H1 (cell line): Measurements from ENCODE around the gene PCYT2. TPM values are rescaled to one million over a fixed set of nuclear protein-coding genes. Genes with fewer than 3 reads are reported as not detected.

Experiments
- CTCF ChIA-PET: fragments of 300-600 bp; sonication (Branson Sonifier 250); formaldehyde crosslinking; loops from one replicate; lab custom pipeline; 2021; ENCODE audit not compliant: partially characterized antibody; lab: Charles Lee
- POLR2A ChIA-PET: fragments of 300-600 bp; sonication (Branson Sonifier 250); formaldehyde crosslinking; loops from one replicate; lab custom pipeline; 2021; ENCODE audit warnings: inconsistent platforms; ENCODE audit not compliant: partially characterized antibody; lab: Charles Lee
- DNase-seq, 2 experiments: peaks; one replicate each; pipeline versions ENCODE4 v3.0.0 to v3.0.0-alpha.2; 2010 to 2022; ENCODE audit warnings: low spot score in 2 of 2, low read depth in 1 of 2, mixed read lengths in 1 of 2
- FAIRE-seq: peaks from 2 replicates; lab custom pipeline; 2011; peaks lifted over from hg19 to GRCh38; lab: Jason Lieb, UNC
- H2AFZ ChIP-seq: 2 replicates; pipeline ENCODE4 v1.8.1; 2012; ENCODE audit warnings: low read length, inconsistent platforms
- H2AK5ac ChIP-seq: 2 replicates; pipeline ENCODE4 v1.6.1; 2013; ENCODE audit warnings: low read depth, low read length
- H2BK120ac ChIP-seq: replicated peaks from 2 replicates; pipeline ENCODE3; 2013; ENCODE audit warnings: low read depth, low read length, inconsistent platforms
- H2BK12ac ChIP-seq: 2 replicates; pipeline ENCODE4 v1.6.1; 2013; ENCODE audit warnings: low read depth, low read length
- H2BK15ac ChIP-seq: 2 replicates; pipeline ENCODE4 v1.6.1; 2013; ENCODE audit warnings: low read length
- H2BK20ac ChIP-seq: 2 replicates; pipeline ENCODE4 v1.6.1; 2013; ENCODE audit warnings: low read length
- H2BK5ac ChIP-seq: 2 replicates; pipeline ENCODE4 v1.6.1; 2013; ENCODE audit warnings: low read depth, low read length
- H3K14ac ChIP-seq: 2 replicates; pipeline ENCODE4 v1.6.1; 2013; ENCODE audit warnings: inconsistent platforms; ENCODE audit not compliant: insufficient read length
- H3K18ac ChIP-seq: 2 replicates; pipeline ENCODE4 v1.6.1; 2013; ENCODE audit warnings: low read length; ENCODE audit errors: extremely low read depth
- H3K23ac ChIP-seq: 2 replicates; pipeline ENCODE4 v1.6.1; 2013; ENCODE audit warnings: inconsistent platforms; ENCODE audit not compliant: insufficient read length
- H3K23me2 ChIP-seq: 2 replicates; pipeline ENCODE4 v1.6.1; 2013; ENCODE audit warnings: low read depth, low read length
- H3K27ac ChIP-seq: 2 replicates; pipeline ENCODE4 v1.6.1; 2011; ENCODE audit warnings: low read depth, low read length, inconsistent platforms
- H3K27me3 ChIP-seq, 4 experiments: replicated peaks in 1 of 4; 1 replicate in 1 of 4; 2 replicates in 3 of 4; pipeline versions ENCODE4 v1.6.1 to v1.8.1; 2011 to 2013; ENCODE audit warnings: low read length in 3 of 4, mild to moderate bottlenecking in 3 of 4, inconsistent platforms in 2 of 4, mixed read lengths in 2 of 4, moderate library complexity in 1 of 4; ENCODE audit not compliant: control insufficient read depth in 3 of 4, insufficient read depth in 3 of 4; ENCODE audit errors: extremely low read depth in 1 of 4
- H3K36me3 ChIP-seq, 4 experiments: 2 replicates each; pipeline versions ENCODE4 v1.6.1 to v1.8.1; 2011 to 2013; ENCODE audit warnings: mild to moderate bottlenecking in 4 of 4, low read length in 3 of 4, moderate library complexity in 2 of 4, control low read depth in 1 of 4, inconsistent platforms in 1 of 4; ENCODE audit not compliant: insufficient read depth in 4 of 4, control insufficient read depth in 2 of 4
- H3K4ac ChIP-seq: replicated peaks from 2 replicates; pipeline ENCODE3; 2013; ENCODE audit warnings: low read length, low read depth, mixed read lengths, inconsistent platforms; ENCODE audit not compliant: insufficient read length
- H3K4me1 ChIP-seq, 4 experiments: replicated peaks in 1 of 4; 1 replicate in 1 of 4; 2 replicates in 3 of 4; pipeline versions ENCODE4 v1.6.1 to v1.8.1; 2011 to 2013; ENCODE audit warnings: low read length in 3 of 4, inconsistent platforms in 2 of 4, mixed read lengths in 1 of 4; ENCODE audit not compliant: insufficient read depth in 4 of 4, control insufficient read depth in 3 of 4
- H3K4me2 ChIP-seq, 2 experiments: 2 replicates each; pipeline versions ENCODE4 v1.6.1 to v1.8.1; 2011 to 2013; ENCODE audit warnings: low read depth in 2 of 2, low read length in 2 of 2, control low read depth in 1 of 2, inconsistent platforms in 1 of 2, mild to moderate bottlenecking in 1 of 2; ENCODE audit not compliant: insufficient read depth in 1 of 2
- H3K4me3 ChIP-seq, 4 experiments: fragments of 200-600, 300-600 bp in 1 of 4; sonication (generic), shearing (Covaris generic), sonication (Bioruptor Twin) in 1 of 4; 2 replicates each; pipeline versions ENCODE4 v1.5.1 to v1.8.1; 2011 to 2016; ENCODE audit warnings: low read length in 4 of 4, low read depth in 3 of 4, control low read depth in 2 of 4, inconsistent platforms in 2 of 4, mild to moderate bottlenecking in 2 of 4, mixed read lengths in 1 of 4, moderate library complexity in 1 of 4; ENCODE audit not compliant: insufficient read depth in 2 of 4; ENCODE audit errors: extremely low read depth in 1 of 4
- H3K56ac ChIP-seq: replicated peaks from 2 replicates; pipeline ENCODE3; 2013; ENCODE audit warnings: low read depth, mild to moderate bottlenecking, mixed read lengths, low read length, inconsistent platforms; ENCODE audit not compliant: insufficient read length
- H3K79me1 ChIP-seq: 2 replicates; pipeline ENCODE4 v1.6.1; 2013; ENCODE audit warnings: low read depth, low read length, control low read depth
- H3K79me2 ChIP-seq, 2 experiments: 2 replicates each; pipeline versions ENCODE4 v1.6.1 to v1.8.1; 2012 to 2013; ENCODE audit warnings: low read length in 2 of 2, mild to moderate bottlenecking in 2 of 2, inconsistent platforms in 1 of 2; ENCODE audit not compliant: insufficient read depth in 2 of 2, control insufficient read depth in 1 of 2
- H3K9ac ChIP-seq, 4 experiments: replicated peaks in 1 of 4; 1 replicate in 1 of 4; 2 replicates in 3 of 4; pipeline versions ENCODE4 v1.6.1 to v1.8.1; 2011 to 2013; ENCODE audit warnings: low read depth in 3 of 4, low read length in 3 of 4, control low read depth in 2 of 4, mild to moderate bottlenecking in 2 of 4, moderate library complexity in 2 of 4, inconsistent platforms in 1 of 4; ENCODE audit errors: extremely low read depth in 1 of 4
- H3K9me3 ChIP-seq, 2 experiments: 2 replicates each; pipeline versions ENCODE4 v1.6.1 to v1.8.1; 2012 to 2013; ENCODE audit warnings: mild to moderate bottlenecking in 2 of 2, moderate library complexity in 2 of 2, control low read depth in 1 of 2, inconsistent platforms in 1 of 2, low read depth in 1 of 2, low read length in 1 of 2, mixed read lengths in 1 of 2; ENCODE audit not compliant: insufficient read depth in 2 of 2
- H4K20me1 ChIP-seq, 2 experiments: replicated peaks in 1 of 2; 2 replicates each; pipeline versions ENCODE3 to v1.8.1; 2011 to 2013; ENCODE audit warnings: inconsistent platforms in 2 of 2, low read length in 2 of 2, mild to moderate bottlenecking in 1 of 2; ENCODE audit not compliant: insufficient read depth in 2 of 2, control insufficient read depth in 1 of 2
- H4K5ac ChIP-seq: 2 replicates; pipeline ENCODE4 v1.6.1; 2013; ENCODE audit warnings: low read length, low read depth, mixed read lengths, inconsistent platforms; ENCODE audit not compliant: insufficient read length
- H4K8ac ChIP-seq: 2 replicates; pipeline ENCODE4 v1.8.0; 2013; ENCODE audit warnings: mild to moderate bottlenecking, moderate library complexity, low read length, inconsistent platforms; ENCODE audit not compliant: insufficient read depth; ENCODE audit errors: extremely low read depth
- H4K91ac ChIP-seq: replicated peaks from 2 replicates; pipeline ENCODE3; 2013; ENCODE audit warnings: low read length, mixed read lengths, inconsistent platforms; ENCODE audit not compliant: insufficient read length
- SAP30 ChIP-seq: fragments of 300-600 bp; sonication (generic); IDR thresholded peaks from 2 replicates; pipeline ENCODE4 v1.7.1; 2012; ENCODE audit warnings: low read length, moderate library complexity, mild to moderate bottlenecking, inconsistent platforms; ENCODE audit not compliant: insufficient read depth, insufficient replicate concordance
- WGBS, 2 experiments: shearing (Covaris generic) in 1 of 2; methylation state at CpG; one replicate each; pipeline versions ENCODE4 v1.1.6 to v1.1.7; 2013 to 2015; ENCODE audit warnings: low lambda C conversion rate in 2 of 2, mixed read lengths in 2 of 2, inconsistent platforms in 1 of 2, low coverage in 1 of 2, missing lambda C conversion rate in 1 of 2; ENCODE audit not compliant: insufficient replicate concordance in 2 of 2, insufficient coverage in 1 of 2, insufficient read length in 1 of 2; ENCODE audit errors: extremely low coverage in 1 of 2, missing lambda C conversion rate in 1 of 2; 5-methylcytosine and 5-hydroxymethylcytosine counted together
- polyA plus RNA-seq, 7 experiments: library from polyadenylated mRNA; depleted of rRNA in 3 of 7; stranded (reverse) in 5 of 7; unstranded in 2 of 7; fragments of >200 nt in 5 of 7; fragments of 200-250 nt in 2 of 7; gene quantifications; 1 replicate in 5 of 7; 2 replicates in 1 of 7; 4 replicates in 1 of 7; pipeline versions ENCODE4 v1.2.1 to v1.2.3, GENCODE V29; 2011 to 2013; ENCODE audit warnings: missing spikeins in 2 of 7, mixed read lengths in 2 of 7
- total RNA-seq: library from RNA; stranded (reverse); fragmentation: NEBNext Ultra II Directional; extraction: Animal tissue kit (Norgen Biotek cat#: 25700); gene quantifications from 2 replicates; pipeline ENCODE4 v1.2.1, GENCODE V29; 2021

PCYT2 gene
- total and polyA plus RNA-seq, 2 of the 8 experiments (the other 6 are each of a cell fraction or from before 2014, with no cell fraction given), result 29.9 to 31.3 TPM

- Histone ChIP-seq H3K56ac (peak overlapping the region; percentile 2), H3K14ac (no peak overlapping the region), H4K91ac (peak overlapping the region; percentile 54), H3K9ac (peak overlapping the region; percentile 25 to 59 (median 46); a peak in 5 of 7 replicates), H3K27ac (no peak overlapping the region; the same call in 1 of the 2 replicates), H3K23ac (no peak overlapping the region), H3K4ac (no peak overlapping the region), H3K23me2 (peaks cover 12% of the 10 kb centered on the region; the same call in 1 of the 2 replicates), H2BK20ac (no peak overlapping the region), H2AK5ac (no peak overlapping the region), H3K4me1 (peaks cover 0 to 31% (median 21%) of the 10 kb centered on the region in 4 experiments; a peak in 6 of 7 replicates), H2AFZ (no peak overlapping the region), H3K36me3 (peaks cover 0 to 12% (median 5%) of the 10 kb centered on the region in 4 experiments; a peak in 2 of 8 replicates), H3K27me3 (no peaks in the 10 kb centered on the region), H3K79me2 (peaks cover 3 to 4% of the 10 kb centered on the region in 2 experiments; a peak in 2 of 4 replicates), H3K9me3 (no peaks in the 10 kb centered on the region), H3K4me2 (peak overlapping the region; percentile 75 to 76), H3K79me1 (peaks cover 2% of the 10 kb centered on the region; the same call in 1 of the 2 replicates), H3K4me3 (peak overlapping the region; percentile 63 to 79 (median 76)), H4K5ac (no peak overlapping the region), H4K8ac (no peak overlapping the region; the same call in 1 of the 2 replicates), H2BK5ac (no peak overlapping the region; the same call in 1 of the 2 replicates), H2BK120ac (no peak overlapping the region), H4K20me1 (peaks cover 6 to 29% of the 10 kb centered on the region in 2 experiments), H3K18ac (no peak overlapping the region; the same call in 1 of the 2 replicates), H2BK12ac (no peak overlapping the region), H2BK15ac (no peak overlapping the region)
- CTCF ChIA-PET, result interaction anchor here (0.7 to 2.9 kb wide), 43 partner anchors 9 to 206 kb away, joined by 3 to 24 read pairs (median 5); partner anchors contain the start of genes MRPL12, NPB, PCYT2 and PYCR1
- POLR2A ChIA-PET, result interaction anchor here (0.6 to 6.6 kb wide), 31 partner anchors 10 to 429 kb away, joined by 3 to 41 read pairs (median 5); partner anchors contain the start of genes ALYREF, ANAPC11, CENPX and DCXR
- FAIRE-seq (no peak), DNase-seq (peak in 1 of 2 experiments; percentile 62)
- 6% methylated on average over 43 of the region's 65 CpGs; no CpG with 5 or more reads in 1 of the 2 experiments for WGBS, 2 experiments
- peak; percentile 56 for TF ChIP-seq SAP30
Observed at GRCh38 chr17:81870131-81870980, 40.8 kb downstream of the PCYT2 start.
